ENCODE measurements around the gene SNTB2. TPM values are rescaled to one million over a fixed set of nuclear protein-coding genes. Genes with fewer than 3 reads are reported as not detected.
"Not testable (repeated sequence)": the region's sequence is repeated elsewhere in the genome, so short reads cannot be mapped to it uniquely, and the experiment has no call there.

The SNTB2 gene
- total RNA-seq, 1 experiment from 2014 or later: 44.0 TPM

GRCh38 chr16:69233124-69233523 is 46.2 kb downstream of the SNTB2 start:
- DNase-seq (ENCODE audit: low spot score): no peak

- DNase-seq (ENCODE audit: low spot score): no peak
These were observed 47.5 kb downstream of the SNTB2 start for GRCh38 chr16:69234460-69234859.

- no peak for DNase-seq (ENCODE audit: low spot score)
These were observed 49.4 kb downstream of the SNTB2 start for GRCh38 chr16:69236319-69236718.

GRCh38 chr16:69237296-69237695 is 50.3 kb downstream of the SNTB2 start:
- no peak for DNase-seq (ENCODE audit: low spot score)

- DNase-seq (ENCODE audit: low spot score): no peak
These were observed 52.9 kb downstream of the SNTB2 start for GRCh38 chr16:69239851-69240250.

- DNase-seq (ENCODE audit: low spot score): no peak
These were observed 53.4 kb downstream of the SNTB2 start for GRCh38 chr16:69240331-69240730.

GRCh38 chr16:69241926-69242325 is 55.0 kb downstream of the SNTB2 start:
- DNase-seq (ENCODE audit: low spot score): no peak

- no peak for DNase-seq (ENCODE audit: low spot score)
These were observed 56.5 kb downstream of the SNTB2 start for GRCh38 chr16:69243479-69243878.

- no peak for DNase-seq (ENCODE audit: low spot score)
These were observed 57.4 kb downstream of the SNTB2 start for GRCh38 chr16:69244336-69244735.

- no peak for DNase-seq (ENCODE audit: low spot score)
These were observed 63.1 kb downstream of the SNTB2 start for GRCh38 chr16:69250081-69250480.

- DNase-seq (ENCODE audit: low spot score): no peak
These were observed 66.9 kb downstream of the SNTB2 start for GRCh38 chr16:69253870-69254341.

GRCh38 chr16:69259428-69259764 is 72.4 kb downstream of the SNTB2 start:
- DNase-seq (ENCODE audit: low spot score): not testable (repeated sequence)

GRCh38 chr16:69260019-69260418 is 73.1 kb downstream of the SNTB2 start:
- no peak for DNase-seq (ENCODE audit: low spot score)

GRCh38 chr16:69260506-69260905 is 73.5 kb downstream of the SNTB2 start:
- DNase-seq (ENCODE audit: low spot score): no peak

- no peak for DNase-seq (ENCODE audit: low spot score)
These were observed 79.5 kb downstream of the SNTB2 start for GRCh38 chr16:69266334-69267063.

- DNase-seq (ENCODE audit: low spot score): no peak
These were observed 80.7 kb downstream of the SNTB2 start for GRCh38 chr16:69267633-69268032.

- no peak for DNase-seq (ENCODE audit: low spot score)
These were observed 83.4 kb downstream of the SNTB2 start for GRCh38 chr16:69270395-69270794.

- no peak for DNase-seq (ENCODE audit: low spot score)
These were observed 83.9 kb downstream of the SNTB2 start for GRCh38 chr16:69270831-69271230.

- DNase-seq (ENCODE audit: low spot score): no peak
These were observed 86.0 kb downstream of the SNTB2 start for GRCh38 chr16:69273009-69273408.

GRCh38 chr16:69274699-69275235 is 87.8 kb downstream of the SNTB2 start:
- no peak for DNase-seq (ENCODE audit: low spot score)

- no peak for DNase-seq (ENCODE audit: low spot score)
These were observed 89.5 kb downstream of the SNTB2 start for GRCh38 chr16:69276148-69277115.

- no peak for DNase-seq (ENCODE audit: low spot score)
These were observed 90.4 kb downstream of the SNTB2 start for GRCh38 chr16:69277413-69277812.

All from HT-29 (cell line).